ENCODE measurements around the gene NPIPA5.
"Not testable (repeated sequence)": the region's sequence is repeated elsewhere in the genome, so short reads cannot be mapped to it uniquely, and the experiment has no call there.

NPIPA5 gene

DNA sequence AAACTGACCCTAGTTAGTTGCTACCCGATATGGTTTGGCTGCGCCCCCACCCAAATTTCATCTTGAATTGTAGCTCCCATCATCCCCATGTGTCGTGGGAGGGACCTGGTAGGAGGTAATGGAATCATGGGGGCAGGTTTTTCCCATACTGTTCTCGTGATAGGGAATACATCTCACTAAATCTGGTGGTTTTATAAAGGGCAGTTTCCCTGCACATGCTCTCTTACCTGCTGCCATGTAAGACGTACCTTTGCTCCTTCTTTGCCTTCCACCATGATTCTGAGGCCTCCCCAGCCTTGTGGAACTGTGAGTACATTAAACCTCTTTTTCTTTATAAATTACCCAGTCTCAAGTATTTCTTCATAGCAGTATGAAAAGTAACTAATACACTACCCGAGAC, 10.0 kb upstream of the NPIPA5 start:
- not testable (repeated sequence) for DNase-seq

DNA sequence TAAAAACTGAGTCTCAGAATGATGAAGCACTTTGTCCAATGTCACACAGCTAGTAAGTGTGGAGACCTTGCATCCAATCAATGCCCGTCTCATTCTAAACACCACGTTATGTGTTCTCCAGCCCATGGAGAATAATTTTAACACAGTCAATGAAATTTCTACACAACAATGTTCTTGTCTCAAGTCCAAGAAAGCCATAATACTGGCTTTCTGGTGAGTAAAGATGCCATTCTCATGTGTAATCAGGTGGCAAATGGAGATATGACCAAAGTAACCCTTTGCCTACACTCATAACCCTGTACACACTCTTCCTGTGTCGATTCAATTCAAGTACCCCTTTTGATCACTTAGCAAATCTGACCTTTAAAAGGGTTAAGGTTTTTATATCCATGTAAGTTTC, 4.7 kb upstream of the NPIPA5 start:
- not testable (repeated sequence) for DNase-seq

DNA sequence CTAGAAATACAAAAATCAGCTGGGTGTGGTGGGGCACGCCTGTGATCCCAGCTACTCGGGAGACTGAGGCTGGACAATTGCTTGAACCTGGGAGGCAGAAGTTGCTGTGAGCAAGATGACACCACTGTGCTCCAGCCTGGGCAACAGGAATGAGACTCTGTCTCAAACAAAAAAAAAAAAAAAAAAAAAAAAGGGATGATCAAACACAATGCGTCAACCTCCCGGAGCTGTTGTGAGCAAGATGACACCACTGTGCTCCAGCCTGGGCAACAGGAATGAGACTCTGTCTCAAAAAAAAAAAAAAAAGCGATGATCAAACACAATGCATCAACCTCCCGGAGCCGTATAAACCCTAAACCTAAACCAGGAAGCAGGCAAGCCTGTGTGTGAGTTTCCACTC, 20.6 kb downstream of the NPIPA5 start:
- DNase-seq: not testable (repeated sequence)

DNA sequence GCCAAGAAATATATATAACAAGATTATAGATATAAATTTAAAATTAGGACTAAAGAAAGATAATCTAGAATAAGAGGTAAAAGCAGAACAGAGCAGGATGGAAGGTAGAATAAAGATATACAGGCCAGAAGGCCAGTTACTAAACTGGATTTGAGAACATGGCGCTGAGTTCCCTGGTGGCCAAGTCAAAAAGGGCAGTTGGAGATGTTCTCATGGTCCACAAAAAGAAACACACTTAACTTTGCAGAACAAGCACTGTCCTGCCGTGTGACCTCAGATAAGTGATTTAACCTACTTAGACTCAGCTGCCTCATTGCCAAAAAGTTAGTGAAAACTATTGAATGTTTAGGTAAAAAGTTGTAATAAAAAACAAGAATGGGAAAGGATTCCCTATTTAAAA, 23.2 kb downstream of the NPIPA5 start:
- not testable (repeated sequence) for DNase-seq

DNA sequence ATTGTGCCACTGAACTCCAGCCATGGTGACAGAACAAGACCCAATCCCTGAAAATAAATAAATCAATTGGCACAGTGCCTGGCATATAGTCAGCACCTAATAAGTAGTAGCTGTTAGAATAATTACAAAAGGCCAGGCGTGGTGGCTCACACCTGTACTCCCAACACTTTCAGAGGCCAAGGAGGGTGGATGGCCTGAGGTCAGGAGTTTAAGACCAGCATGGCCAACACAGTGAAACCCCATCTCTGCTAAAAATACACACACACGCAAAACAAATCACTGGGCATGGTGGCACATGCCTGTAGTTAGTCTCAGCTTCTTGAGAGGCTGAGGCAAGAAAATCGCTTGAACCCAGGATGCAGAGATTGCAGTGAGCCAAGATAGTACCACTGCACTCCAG, 25.2 kb downstream of the NPIPA5 start:
- DNase-seq: not testable (repeated sequence)

DNA sequence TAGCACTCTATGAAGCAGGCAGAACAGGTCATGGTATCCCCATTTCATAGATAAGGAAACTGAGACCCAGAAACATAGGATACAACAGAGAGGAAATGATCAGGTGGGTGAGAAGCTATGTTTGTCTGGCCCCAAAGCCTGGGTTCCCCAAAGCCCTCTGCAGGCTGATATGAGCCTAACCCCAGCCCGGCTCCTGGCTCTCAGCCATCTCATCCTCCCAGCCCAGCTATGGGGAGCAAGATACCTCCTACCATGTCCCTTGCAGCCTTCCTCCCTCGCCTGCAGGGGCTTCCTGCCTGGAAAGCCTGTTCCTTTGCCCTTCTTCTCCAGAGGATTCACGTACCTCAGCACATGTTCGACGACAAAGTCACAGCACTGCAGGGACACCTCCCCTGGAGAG, 26.3 kb downstream of the NPIPA5 start:
- DNase-seq: not testable (repeated sequence)

DNA sequence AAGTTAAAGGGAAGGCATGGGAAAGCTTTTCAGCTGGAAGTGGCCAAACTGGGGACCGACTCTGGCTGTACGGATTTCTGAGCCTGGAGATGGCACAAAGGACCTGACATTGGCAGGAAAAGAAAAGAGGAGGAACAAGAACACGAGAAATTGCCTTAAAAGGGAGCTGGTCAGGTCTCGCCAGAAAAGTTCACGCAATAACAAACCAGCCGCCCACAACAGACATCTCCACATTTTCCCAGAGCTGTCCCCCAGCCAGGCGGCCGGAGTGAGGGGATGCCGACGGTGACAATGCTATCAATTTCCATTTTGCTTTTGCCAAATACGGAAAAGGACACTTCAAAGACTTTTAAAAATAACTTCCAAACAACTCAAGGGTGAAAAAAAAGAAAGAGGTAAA, 26.8 kb downstream of the NPIPA5 start:
- DNase-seq: not testable (repeated sequence)

DNA sequence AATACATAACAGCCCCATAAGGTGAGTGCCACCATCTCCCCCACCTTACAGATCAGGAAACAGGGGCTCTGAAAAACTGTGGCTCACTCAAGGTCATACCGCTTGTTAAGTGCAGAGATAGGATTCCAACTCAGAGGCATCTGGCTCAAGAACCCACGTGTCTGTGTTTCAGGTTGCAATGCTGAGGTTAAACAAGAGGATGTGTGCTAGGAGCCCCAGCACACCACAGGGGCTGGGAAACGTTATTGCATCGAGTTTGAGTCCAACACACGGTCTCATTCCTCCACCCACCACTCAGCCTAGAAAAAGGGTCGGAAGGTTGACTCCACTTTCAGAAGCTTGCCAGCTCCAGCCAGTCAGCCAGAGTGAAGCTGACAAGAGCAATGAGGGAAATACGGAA, 29.4 kb downstream of the NPIPA5 start:
- not testable (repeated sequence) for DNase-seq

DNA sequence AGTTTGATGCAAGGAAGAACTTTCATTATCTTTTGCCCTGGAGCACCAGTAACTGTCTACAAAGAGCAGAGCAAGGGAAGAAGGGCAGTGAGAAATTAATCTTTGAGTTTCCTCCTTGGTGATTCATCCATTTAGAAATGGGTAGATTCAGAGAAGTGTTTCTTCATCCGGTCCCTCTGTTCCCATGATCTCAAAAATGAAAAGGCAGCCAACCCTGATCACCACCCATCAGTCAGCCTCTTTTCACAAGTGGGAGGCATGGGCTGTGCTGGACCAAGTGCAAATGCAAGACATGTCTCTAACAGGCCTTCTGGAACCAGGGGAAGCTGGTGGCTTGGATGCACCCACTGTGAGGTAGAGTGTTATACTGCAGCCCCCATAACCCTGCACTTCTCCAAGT, 35.8 kb downstream of the NPIPA5 start:
- not testable (repeated sequence) for DNase-seq

DNA sequence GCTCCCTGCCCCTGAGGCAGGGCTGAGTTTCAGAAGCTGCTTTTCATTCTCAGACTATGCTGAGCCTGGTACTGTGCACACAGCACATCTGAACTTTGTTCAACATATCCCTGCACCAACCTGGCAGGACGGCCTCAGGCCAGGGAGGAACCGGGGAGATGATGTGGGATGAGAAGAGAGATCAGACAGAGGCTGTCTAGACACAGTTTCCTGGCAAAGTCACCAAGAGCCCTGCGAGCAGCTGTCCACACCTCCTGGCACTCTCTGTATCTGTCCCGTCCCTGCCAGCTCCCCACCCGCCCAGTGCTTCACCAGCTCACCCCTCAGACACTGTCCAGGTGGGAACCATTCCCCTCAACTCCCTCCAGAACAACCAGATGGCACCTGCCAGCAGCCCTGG, 39.1 kb downstream of the NPIPA5 start:
- DNase-seq: not testable (repeated sequence)

DNA sequence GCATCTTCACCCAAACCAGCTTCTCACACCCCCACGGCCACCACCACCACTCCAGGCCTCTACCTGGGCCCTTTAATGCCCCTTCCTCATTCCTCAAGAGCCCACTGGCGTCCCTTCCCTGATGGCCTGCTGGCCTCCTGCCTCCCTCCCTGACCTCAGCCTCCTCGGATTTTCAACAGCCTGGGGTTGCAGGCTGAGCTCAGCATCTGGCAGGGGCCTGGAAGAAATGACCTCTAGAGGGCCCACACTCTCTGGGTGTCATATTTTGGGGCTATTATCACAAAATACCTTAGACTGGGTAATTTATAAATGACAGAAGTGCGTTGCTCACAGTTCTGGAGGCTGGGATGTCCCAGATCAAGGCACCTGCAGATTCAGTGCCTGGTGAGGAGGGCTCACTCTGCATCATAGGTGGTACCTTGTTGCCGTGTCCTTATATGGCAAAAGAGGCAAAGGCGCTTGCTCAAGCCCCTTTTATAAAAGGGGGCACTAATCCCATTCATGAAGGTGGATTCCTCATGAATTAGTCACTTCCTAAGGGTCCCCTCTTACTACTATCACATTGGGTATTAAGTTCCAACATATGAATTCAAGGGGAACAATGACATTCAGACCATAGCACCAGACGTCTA, 40.0 kb downstream of the NPIPA5 start:
- DNase-seq: not testable (repeated sequence)

DNA sequence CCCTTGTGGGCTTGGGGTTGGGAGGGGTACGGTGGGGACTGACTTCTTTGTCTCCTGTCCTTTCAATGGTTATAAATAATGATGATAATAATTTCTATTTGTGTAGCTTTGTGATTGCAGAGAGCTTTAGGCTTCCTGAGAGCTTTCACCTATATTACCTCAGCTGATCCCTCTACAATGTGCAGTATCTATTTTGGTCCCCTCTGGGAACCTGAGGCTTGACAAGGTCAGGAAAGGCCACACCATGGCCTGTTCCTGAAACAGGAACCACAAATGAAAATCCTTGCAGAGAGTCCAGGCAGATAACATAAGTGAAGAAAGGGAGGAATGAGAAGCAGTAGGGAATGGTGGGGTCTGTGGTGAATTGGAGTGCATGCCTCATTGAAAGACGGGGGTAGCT, 42.5 kb downstream of the NPIPA5 start:
- not testable (repeated sequence) for DNase-seq

DNA sequence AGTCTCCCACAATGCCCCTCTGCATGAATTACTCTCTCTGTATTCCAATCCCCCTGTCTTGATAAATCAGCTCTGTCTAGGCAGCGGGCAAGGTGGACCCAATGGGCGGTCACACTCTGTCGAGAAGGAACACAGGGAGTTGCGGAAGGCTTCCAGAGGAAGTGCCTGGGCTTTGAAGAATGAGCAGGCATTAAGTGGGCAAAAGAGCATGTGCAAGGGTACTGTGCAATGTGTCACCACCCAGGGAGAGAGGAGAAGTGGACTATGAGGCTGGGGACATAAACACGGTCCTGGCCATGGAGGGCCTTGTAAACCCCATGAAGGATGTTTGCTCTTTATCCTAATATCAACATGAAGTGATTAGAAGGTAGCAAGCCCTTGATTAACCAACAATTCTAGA, 44.1 kb downstream of the NPIPA5 start:
- DNase-seq: not testable (repeated sequence)

DNA sequence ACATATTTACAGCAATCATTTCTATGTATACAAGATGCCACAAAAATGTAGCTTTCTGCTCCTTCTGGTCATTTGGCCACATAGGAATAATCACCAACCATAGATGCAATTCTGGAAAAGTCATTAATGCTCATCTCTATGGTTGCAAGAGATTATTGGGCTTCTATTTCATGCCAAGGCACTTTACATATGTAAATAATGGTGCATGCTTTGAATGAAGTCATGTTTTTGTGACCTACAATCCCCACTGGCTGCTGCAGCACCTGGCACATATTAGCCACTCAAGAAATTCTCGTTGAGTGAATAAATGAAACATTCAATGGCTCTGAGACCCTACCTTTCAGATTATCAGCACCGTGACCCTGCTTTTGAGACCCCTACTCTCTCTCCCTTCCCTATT, 47.1 kb downstream of the NPIPA5 start:
- not testable (repeated sequence) for DNase-seq

DNA sequence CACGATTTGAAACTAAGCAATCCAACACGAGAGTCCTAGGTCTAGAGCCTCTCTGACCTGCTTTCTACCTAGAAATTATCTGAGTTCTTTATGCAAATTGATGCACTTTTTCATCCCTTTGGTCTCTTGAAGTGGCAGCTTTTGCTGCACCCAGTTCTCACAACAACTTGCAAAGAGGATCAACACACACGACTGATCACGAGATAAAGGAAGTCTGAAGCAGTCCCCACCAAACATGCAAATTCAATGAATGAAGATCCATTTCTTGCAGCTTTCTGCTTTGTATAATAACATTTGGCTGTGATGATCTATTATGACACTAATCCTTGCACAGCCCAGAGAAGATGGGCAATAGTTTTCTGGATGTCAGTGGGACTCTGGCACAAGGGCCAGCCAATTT, 53.1 kb downstream of the NPIPA5 start:
- DNase-seq: not testable (repeated sequence)

DNA sequence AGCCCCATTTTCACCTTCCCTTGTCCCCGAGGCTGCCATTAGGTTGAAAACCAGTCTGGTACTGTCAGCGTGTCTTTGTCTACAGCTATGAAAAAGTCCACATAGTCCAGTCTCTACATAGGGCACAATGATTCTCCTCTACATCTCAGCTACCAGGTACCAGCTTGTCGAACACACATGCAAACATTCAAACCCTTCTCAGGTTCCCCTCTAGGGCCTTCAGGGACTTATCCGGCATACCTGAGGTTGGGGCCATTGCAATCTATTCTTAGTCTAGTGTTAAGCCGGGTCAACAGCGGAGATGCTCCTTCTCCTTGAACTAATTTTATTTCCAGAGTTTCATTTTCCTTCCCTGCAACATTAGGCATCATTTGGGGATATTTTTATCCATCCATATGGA, 54.7 kb downstream of the NPIPA5 start:
- DNase-seq: not testable (repeated sequence)

DNA sequence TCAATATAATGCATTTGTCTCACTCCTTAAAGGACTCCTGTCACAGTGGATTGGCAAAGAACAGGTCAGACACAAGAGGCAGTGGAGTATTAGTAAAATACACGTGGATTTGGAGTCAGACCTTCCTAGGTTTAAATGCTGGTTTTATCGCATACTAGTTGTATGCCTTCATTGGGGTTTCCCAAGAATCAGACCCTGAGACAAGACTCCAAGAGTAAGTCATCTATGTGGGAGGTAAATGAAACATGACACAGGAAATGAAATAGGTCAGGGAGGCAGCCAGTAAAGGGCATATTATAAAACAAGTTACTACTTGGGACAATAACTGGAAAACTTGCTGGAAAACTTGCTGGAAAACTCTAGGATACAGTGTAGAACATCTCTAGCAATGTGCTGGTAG, 56.9 kb downstream of the NPIPA5 start:
- not testable (repeated sequence) for DNase-seq

DNA sequence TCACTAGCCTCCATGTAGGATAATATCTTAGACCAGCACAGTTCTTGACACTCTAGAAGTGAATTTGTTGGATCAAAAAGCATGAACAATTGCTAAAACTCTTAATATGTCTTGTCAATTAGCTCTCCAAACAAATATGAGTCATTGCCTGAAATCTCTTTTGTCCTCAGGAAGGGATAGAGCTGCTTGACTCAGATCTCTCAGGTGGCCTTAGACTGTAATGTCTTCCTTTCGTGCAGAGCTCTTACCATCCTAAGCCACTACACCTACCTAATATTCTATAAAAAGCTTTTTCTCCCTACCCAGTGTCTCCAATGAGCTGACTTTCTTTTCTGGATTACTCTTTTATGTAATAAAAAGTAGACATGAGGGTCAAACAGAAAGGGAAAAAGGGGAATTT, 63.5 kb downstream of the NPIPA5 start:
- DNase-seq: not testable (repeated sequence)

All from CD4-positive, alpha-beta T cell treated with Interleukin-12 subunit alpha and Interleukin-12 subunit beta, for 1 hour (primary cell).